ENCODE data around the gene CCNG2.

Gene CCNG2

GRCh38 chr4:77199276-77199675 is 42.3 kb downstream of the CCNG2 start:
- no peak for TF ChIP-seq SNAI2 (CRISPR knock-in tag; IDR thresholded peaks at IDR 0.05)
- no peak for TF ChIP-seq ARNTL (CRISPR knock-in tag; IDR thresholded peaks at IDR 0.05; ENCODE audit: borderline replicate concordance, low read depth)
- no peak for ATAC-seq

GRCh38 chr4:77199701-77200100 is 42.7 kb downstream of the CCNG2 start:
- no peak for TF ChIP-seq TSHZ2 (CRISPR knock-in tag; IDR thresholded peaks at IDR 0.05)
- no peak for TF ChIP-seq PPARA (CRISPR knock-in tag; IDR thresholded peaks at IDR 0.05; ENCODE audit: borderline replicate concordance)
- TF ChIP-seq ARNTL (CRISPR knock-in tag; IDR thresholded peaks at IDR 0.05; ENCODE audit: borderline replicate concordance, low read depth) = no peak
- no peak for TF ChIP-seq ZNF565 (CRISPR knock-in tag; conservative IDR thresholded peaks at IDR 0.05; ENCODE audit: low read depth)
- TF ChIP-seq ZFP30 (CRISPR knock-in tag; IDR thresholded peaks at IDR 0.05) = no peak
- no peak for ATAC-seq

GRCh38 chr4:77201343-77201742 is 44.3 kb downstream of the CCNG2 start:
- TF ChIP-seq ZNF565 (CRISPR knock-in tag; conservative IDR thresholded peaks at IDR 0.05; ENCODE audit: low read depth) (no peak), CSDC2 (CRISPR knock-in tag; IDR thresholded peaks at IDR 0.05) (no peak), PPARA (CRISPR knock-in tag; IDR thresholded peaks at IDR 0.05; ENCODE audit: borderline replicate concordance) (no peak), ZFP30 (CRISPR knock-in tag; IDR thresholded peaks at IDR 0.05) (no peak), TCF4 (CRISPR knock-in tag; IDR thresholded peaks at IDR 0.05; ENCODE audit: borderline replicate concordance) (no peak), RARB (CRISPR knock-in tag; IDR thresholded peaks at IDR 0.05) (no peak)
- ATAC-seq = no peak

GRCh38 chr4:77201857-77202256 is 44.9 kb downstream of the CCNG2 start:
- TF ChIP-seq CREB5 (CRISPR knock-in tag; IDR thresholded peaks at IDR 0.05; ENCODE audit: low read depth) (no peak), TSHZ2 (CRISPR knock-in tag; IDR thresholded peaks at IDR 0.05) (no peak), BACH2 (CRISPR knock-in tag; IDR thresholded peaks at IDR 0.05; ENCODE audit: borderline replicate concordance) (no peak), ISL1 (CRISPR knock-in tag; IDR thresholded peaks at IDR 0.05) (no peak), ZNF565 (CRISPR knock-in tag; conservative IDR thresholded peaks at IDR 0.05; ENCODE audit: low read depth) (no peak), RARB (CRISPR knock-in tag; IDR thresholded peaks at IDR 0.05) (no peak), TCF4 (CRISPR knock-in tag; IDR thresholded peaks at IDR 0.05; ENCODE audit: borderline replicate concordance) (no peak), ZC3H10 (CRISPR knock-in tag; IDR thresholded peaks at IDR 0.05) (no peak), TOX (CRISPR knock-in tag; IDR thresholded peaks at IDR 0.05; ENCODE audit: borderline replicate concordance) (no peak), GLIS3 (CRISPR knock-in tag; IDR thresholded peaks at IDR 0.05) (no peak), ZFP30 (CRISPR knock-in tag; IDR thresholded peaks at IDR 0.05) (no peak)
- ATAC-seq = no peak

- ATAC-seq = no peak
- TF ChIP-seq CSDC2 (CRISPR knock-in tag; IDR thresholded peaks at IDR 0.05) (no peak), ZC3H10 (CRISPR knock-in tag; IDR thresholded peaks at IDR 0.05) (no peak), CSRNP3 (CRISPR knock-in tag; IDR thresholded peaks at IDR 0.05) (no peak), PPARA (CRISPR knock-in tag; IDR thresholded peaks at IDR 0.05; ENCODE audit: borderline replicate concordance) (no peak), OSR1 (CRISPR knock-in tag; IDR thresholded peaks at IDR 0.05) (no peak), ARNTL (CRISPR knock-in tag; IDR thresholded peaks at IDR 0.05; ENCODE audit: borderline replicate concordance, low read depth) (no peak), TCF4 (CRISPR knock-in tag; IDR thresholded peaks at IDR 0.05; ENCODE audit: borderline replicate concordance) (no peak), BACH2 (CRISPR knock-in tag; IDR thresholded peaks at IDR 0.05; ENCODE audit: borderline replicate concordance) (no peak), ZNF8 (CRISPR knock-in tag; IDR thresholded peaks at IDR 0.05) (no peak), RARB (CRISPR knock-in tag; IDR thresholded peaks at IDR 0.05) (no peak), ZNF565 (CRISPR knock-in tag; conservative IDR thresholded peaks at IDR 0.05; ENCODE audit: low read depth) (no peak), TOX (CRISPR knock-in tag; IDR thresholded peaks at IDR 0.05; ENCODE audit: borderline replicate concordance) (no peak)
Measured at GRCh38 chr4:77202491-77202890, 45.5 kb downstream of the CCNG2 start.
